OCI-LY7 (cell line): ENCODE measurements around the gene GSN.

Experiments used
- EZH2phosphoT487 ChIP-seq: fragments of 200-600 bp; sonication (generic); IDR thresholded peaks from 2 replicates; pipeline ENCODE4 v1.6.1; 2018; ENCODE audit warnings: low read depth, borderline replicate concordance, mild to moderate bottlenecking, mixed run types, antibody characterized with exemption, low read length, moderate library complexity, mixed read lengths
- TF ChIP-seq, protein P1 (sequence below): fragments of 200-600 bp; sonication (generic); conservative IDR thresholded peaks from 2 replicates; pipeline ENCODE4 v1.5.1; 2014; ENCODE audit warnings: mild to moderate bottlenecking, antibody characterized with exemption, low read length, moderate library complexity, mixed read lengths

DNA sequence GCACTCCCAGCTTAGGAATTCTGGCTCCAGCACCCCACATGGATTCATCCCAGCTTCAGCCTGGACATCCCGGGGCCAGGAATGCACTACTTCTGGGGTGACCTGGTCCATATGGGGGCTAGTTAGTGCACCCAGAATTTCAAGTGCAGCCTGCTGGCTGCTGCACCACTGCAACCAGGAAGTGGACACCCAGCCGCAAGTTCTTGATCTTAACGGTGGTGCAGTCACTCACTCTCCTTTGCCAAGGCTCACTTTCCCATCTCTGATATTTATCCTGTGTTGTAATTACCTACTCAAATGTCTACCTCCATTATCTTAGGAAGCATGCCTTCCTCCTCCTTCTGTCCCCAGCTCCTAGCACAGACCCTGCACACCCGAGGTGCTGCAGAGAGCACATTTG lies 40.1 kb upstream of the GSN start:
- TF ChIP-seq, protein P1, sequence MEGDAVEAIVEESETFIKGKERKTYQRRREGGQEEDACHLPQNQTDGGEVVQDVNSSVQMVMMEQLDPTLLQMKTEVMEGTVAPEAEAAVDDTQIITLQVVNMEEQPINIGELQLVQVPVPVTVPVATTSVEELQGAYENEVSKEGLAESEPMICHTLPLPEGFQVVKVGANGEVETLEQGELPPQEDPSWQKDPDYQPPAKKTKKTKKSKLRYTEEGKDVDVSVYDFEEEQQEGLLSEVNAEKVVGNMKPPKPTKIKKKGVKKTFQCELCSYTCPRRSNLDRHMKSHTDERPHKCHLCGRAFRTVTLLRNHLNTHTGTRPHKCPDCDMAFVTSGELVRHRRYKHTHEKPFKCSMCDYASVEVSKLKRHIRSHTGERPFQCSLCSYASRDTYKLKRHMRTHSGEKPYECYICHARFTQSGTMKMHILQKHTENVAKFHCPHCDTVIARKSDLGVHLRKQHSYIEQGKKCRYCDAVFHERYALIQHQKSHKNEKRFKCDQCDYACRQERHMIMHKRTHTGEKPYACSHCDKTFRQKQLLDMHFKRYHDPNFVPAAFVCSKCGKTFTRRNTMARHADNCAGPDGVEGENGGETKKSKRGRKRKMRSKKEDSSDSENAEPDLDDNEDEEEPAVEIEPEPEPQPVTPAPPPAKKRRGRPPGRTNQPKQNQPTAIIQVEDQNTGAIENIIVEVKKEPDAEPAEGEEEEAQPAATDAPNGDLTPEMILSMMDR = no peak
- TF ChIP-seq EZH2phosphoT487 = no peak
